ENCODE results near the gene ASF1B. TPM values are rescaled to one million over a fixed set of nuclear protein-coding genes. Genes with fewer than 3 reads are reported as not detected.
A peak's percentile ranks its signal among the peaks of the same experiment; 100 is the strongest.
"Not testable (repeated sequence)": the region's sequence is repeated elsewhere in the genome, so short reads cannot be mapped to it uniquely, and the experiment has no call there.

Gene ASF1B
- total RNA-seq = 10 to 100 TPM; 93.5 to 94.8 TPM

- peak within 1 kb of the TSS; percentile 91 for H3K27ac Mint-ChIP-seq
- peak within 1 kb of the TSS; percentile 81 for H3K4me3 Mint-ChIP-seq
- H3K36me3 Mint-ChIP-seq (ENCODE audit: low read depth) = peaks cover 34% of the 10 kb centered on the region
- ChIA-PET POLR2A (interaction anchor here (0.6 to 4.5 kb wide), 67 partner anchors 9 to 389 kb away, joined by 3 to 60 read pairs (median 4); partner anchors contain the start of genes ADGRE5, BRME1, CC2D1A and DNAJB1), CTCF (interaction anchor here (0.6 to 3.2 kb wide), 101 partner anchors 9 to 859 kb away, joined by 3 to 31 read pairs (median 4); partner anchors contain the start of genes ADGRE5, DCAF15, DDX39A and IL27RA)
- H3K9me3 Mint-ChIP-seq = no peaks in the 10 kb centered on the region
- no peaks in the 10 kb centered on the region for H3K27me3 Mint-ChIP-seq
- peak; percentile 99 for DNase-seq
- H3K4me1 Mint-ChIP-seq = peaks cover 39% of the 10 kb centered on the region
These were observed at the start of gene ASF1B for GRCh38 chr19:14136509-14137281. Gene ASF1B, minus strand, starts transcription at chr19:14136589. Its CDS starts 133 bp downstream, at chr19:14136456.

GRCh38 chr19:14185691-14186090, 49.3 kb upstream of the ASF1B start:
- H3K9me3 Mint-ChIP-seq; H3K27ac Mint-ChIP-seq; H3K4me3 Mint-ChIP-seq; H3K4me1 Mint-ChIP-seq; H3K27me3 Mint-ChIP-seq; POLR2A ChIA-PET; H3K36me3 Mint-ChIP-seq (ENCODE audit: low read depth); DNase-seq; CTCF ChIA-PET: not testable (repeated sequence)

GRCh38 chr19:14185158-14185557, 48.8 kb upstream of the ASF1B start:
- no peaks in the 10 kb centered on the region for H3K27me3 Mint-ChIP-seq
- H3K36me3 Mint-ChIP-seq (ENCODE audit: low read depth) = no peaks in the 10 kb centered on the region
- POLR2A ChIA-PET = no interaction called here
- DNase-seq = no peak
- H3K9me3 Mint-ChIP-seq = no peaks in the 10 kb centered on the region
- H3K4me1 Mint-ChIP-seq = no peaks in the 10 kb centered on the region
- H3K4me3 Mint-ChIP-seq = no peak overlapping the region
- H3K27ac Mint-ChIP-seq = no peak overlapping the region
- CTCF ChIA-PET = interaction anchor here (0.7 to 1.2 kb wide), 2 partner anchors 48 to 86 kb away, joined by 3 to 4 read pairs; partner anchors contain the start of gene ASF1B

GRCh38 chr19:14183741-14184350, 47.5 kb upstream of the ASF1B start:
- no peaks in the 10 kb centered on the region for H3K27me3 Mint-ChIP-seq
- ChIA-PET POLR2A (interaction anchor here (0.8 kb wide), 1 partner anchor 16 kb away, joined by 3 read pairs; no protein-coding TSS in a partner anchor), CTCF (interaction anchor here (1.2 kb wide), 1 partner anchor 47 kb away, joined by 3 read pairs; the partner anchor contains the start of gene ASF1B)
- no peaks in the 10 kb centered on the region for H3K36me3 Mint-ChIP-seq (ENCODE audit: low read depth)
- no peaks in the 10 kb centered on the region for H3K4me1 Mint-ChIP-seq
- DNase-seq = no peak
- no peak overlapping the region for H3K4me3 Mint-ChIP-seq
- no peak overlapping the region for H3K27ac Mint-ChIP-seq
- no peaks in the 10 kb centered on the region for H3K9me3 Mint-ChIP-seq

- no peak for DNase-seq
- no peak overlapping the region for H3K27ac Mint-ChIP-seq
- no peaks in the 10 kb centered on the region for H3K9me3 Mint-ChIP-seq
- ChIA-PET CTCF (no interaction called here), POLR2A (no interaction called here)
- H3K4me1 Mint-ChIP-seq = no peaks in the 10 kb centered on the region
- H3K27me3 Mint-ChIP-seq = no peaks in the 10 kb centered on the region
- H3K4me3 Mint-ChIP-seq = no peak overlapping the region
- no peaks in the 10 kb centered on the region for H3K36me3 Mint-ChIP-seq (ENCODE audit: low read depth)
These were observed 46.1 kb upstream of the ASF1B start for GRCh38 chr19:14182476-14182875.

GRCh38 chr19:14181906-14182305, 45.5 kb upstream of the ASF1B start:
- ChIA-PET POLR2A (no interaction called here), CTCF (no interaction called here)
- no peaks in the 10 kb centered on the region for H3K27me3 Mint-ChIP-seq
- H3K4me3 Mint-ChIP-seq = no peak overlapping the region
- H3K36me3 Mint-ChIP-seq (ENCODE audit: low read depth) = no peaks in the 10 kb centered on the region
- no peaks in the 10 kb centered on the region for H3K4me1 Mint-ChIP-seq
- H3K9me3 Mint-ChIP-seq = no peaks in the 10 kb centered on the region
- no peak overlapping the region for H3K27ac Mint-ChIP-seq
- DNase-seq = no peak

- CTCF ChIA-PET = interaction anchor here (1.0 kb wide), 1 partner anchor 30 kb away, joined by 5 read pairs; no protein-coding TSS in a partner anchor
- POLR2A ChIA-PET; H3K4me3 Mint-ChIP-seq; DNase-seq; H3K9me3 Mint-ChIP-seq; H3K4me1 Mint-ChIP-seq; H3K27ac Mint-ChIP-seq; H3K27me3 Mint-ChIP-seq; H3K36me3 Mint-ChIP-seq (ENCODE audit: low read depth): not testable (repeated sequence)
These were observed 44.8 kb upstream of the ASF1B start for GRCh38 chr19:14181199-14181598.

- no peak for DNase-seq
- no peaks in the 10 kb centered on the region for H3K36me3 Mint-ChIP-seq (ENCODE audit: low read depth)
- no peak overlapping the region for H3K4me3 Mint-ChIP-seq
- ChIA-PET POLR2A (no interaction called here), CTCF (interaction anchor here (0.6 to 2.0 kb wide), 2 partner anchors 24 to 41 kb away, joined by 3 to 6 read pairs; partner anchors contain the start of gene ASF1B)
- H3K27ac Mint-ChIP-seq = no peak overlapping the region
- H3K27me3 Mint-ChIP-seq = no peaks in the 10 kb centered on the region
- peaks cover 8% of the 10 kb centered on the region for H3K4me1 Mint-ChIP-seq
- H3K9me3 Mint-ChIP-seq = no peaks in the 10 kb centered on the region
These were observed 41.2 kb upstream of the ASF1B start for GRCh38 chr19:14177496-14178074.

GRCh38 chr19:14175351-14175792, 39.0 kb upstream of the ASF1B start:
- no peak overlapping the region for H3K27ac Mint-ChIP-seq
- H3K4me3 Mint-ChIP-seq = no peak overlapping the region
- DNase-seq = no peak
- H3K27me3 Mint-ChIP-seq = no peaks in the 10 kb centered on the region
- no peaks in the 10 kb centered on the region for H3K36me3 Mint-ChIP-seq (ENCODE audit: low read depth)
- no peaks in the 10 kb centered on the region for H3K9me3 Mint-ChIP-seq
- peaks cover 9% of the 10 kb centered on the region for H3K4me1 Mint-ChIP-seq
- ChIA-PET POLR2A (no interaction called here), CTCF (interaction anchor here (2.0 kb wide), 1 partner anchor 38 kb away, joined by 6 read pairs; the partner anchor contains the start of gene ASF1B)

- ChIA-PET CTCF (no interaction called here), POLR2A (no interaction called here)
- H3K27ac Mint-ChIP-seq = no peak overlapping the region
- peaks cover 3% of the 10 kb centered on the region for H3K36me3 Mint-ChIP-seq (ENCODE audit: low read depth)
- H3K27me3 Mint-ChIP-seq = no peaks in the 10 kb centered on the region
- no peak overlapping the region for H3K4me3 Mint-ChIP-seq
- H3K9me3 Mint-ChIP-seq = no peaks in the 10 kb centered on the region
- no peak for DNase-seq
- H3K4me1 Mint-ChIP-seq = peaks cover 9% of the 10 kb centered on the region
These were observed 38.5 kb upstream of the ASF1B start for GRCh38 chr19:14174883-14175282.

- ChIA-PET CTCF (no interaction called here), POLR2A (interaction anchor here (1.0 to 1.9 kb wide), 3 partner anchors 10 to 212 kb away, joined by 3 to 5 read pairs (median 3); partner anchors contain the start of gene ADGRE5)
- peaks cover 7% of the 10 kb centered on the region for H3K36me3 Mint-ChIP-seq (ENCODE audit: low read depth)
- no peak overlapping the region for H3K4me3 Mint-ChIP-seq
- H3K27me3 Mint-ChIP-seq = no peaks in the 10 kb centered on the region
- no peak overlapping the region for H3K27ac Mint-ChIP-seq
- no peak for DNase-seq
- peaks cover 27% of the 10 kb centered on the region for H3K4me1 Mint-ChIP-seq
- no peaks in the 10 kb centered on the region for H3K9me3 Mint-ChIP-seq
These were observed 32.6 kb upstream of the ASF1B start for GRCh38 chr19:14168993-14169392.

GRCh38 chr19:14168259-14168972, 32.0 kb upstream of the ASF1B start:
- ChIA-PET POLR2A (interaction anchor here (1.0 to 2.2 kb wide), 5 partner anchors 10 to 213 kb away, joined by 3 to 14 read pairs (median 5); partner anchors contain the start of genes ADGRE5 and ASF1B), CTCF (interaction anchor here (1.3 kb wide), 1 partner anchor 32 kb away, joined by 10 read pairs; the partner anchor contains the start of gene ASF1B)
- H3K4me3 Mint-ChIP-seq = no peak overlapping the region
- no peak overlapping the region for H3K27ac Mint-ChIP-seq
- no peak for DNase-seq
- peaks cover 27% of the 10 kb centered on the region for H3K4me1 Mint-ChIP-seq
- H3K36me3 Mint-ChIP-seq (ENCODE audit: low read depth) = peaks cover 7% of the 10 kb centered on the region
- no peaks in the 10 kb centered on the region for H3K27me3 Mint-ChIP-seq
- no peaks in the 10 kb centered on the region for H3K9me3 Mint-ChIP-seq

Data from activated CD4-positive, alpha-beta memory T cell treated with anti-CD3 and anti-CD28 coated beads, Interleukin-2, amount 10 ng/mL, durations not matched to agents 7 days and 5 days (primary cell).